Epithelial cell of esophagus (primary cell): ENCODE results near the gene FOXK1.
"Not testable (repeated sequence)": the region's sequence is repeated elsewhere in the genome, so short reads cannot be mapped to it uniquely, and the experiment has no call there.

ENCODE experiments used
- DNase-seq: peaks from one replicate; pipeline ENCODE4 v3.0.0; 2010; ENCODE audit warnings: low read depth
- H3K4me3 ChIP-seq: 2 replicates; pipeline ENCODE4 v1.5.1; 2011; ENCODE audit warnings: mild to moderate bottlenecking, low read length, control low read depth
- TF ChIP-seq, protein P1 (sequence below): IDR thresholded peaks from 2 replicates; pipeline ENCODE4 v1.5.1; 2011; ENCODE audit warnings: low read depth, mild to moderate bottlenecking, low read length, control low read depth, inconsistent platforms; ENCODE audit not compliant: insufficient read depth; ENCODE audit errors: missing control alignments

Gene FOXK1

DNA sequence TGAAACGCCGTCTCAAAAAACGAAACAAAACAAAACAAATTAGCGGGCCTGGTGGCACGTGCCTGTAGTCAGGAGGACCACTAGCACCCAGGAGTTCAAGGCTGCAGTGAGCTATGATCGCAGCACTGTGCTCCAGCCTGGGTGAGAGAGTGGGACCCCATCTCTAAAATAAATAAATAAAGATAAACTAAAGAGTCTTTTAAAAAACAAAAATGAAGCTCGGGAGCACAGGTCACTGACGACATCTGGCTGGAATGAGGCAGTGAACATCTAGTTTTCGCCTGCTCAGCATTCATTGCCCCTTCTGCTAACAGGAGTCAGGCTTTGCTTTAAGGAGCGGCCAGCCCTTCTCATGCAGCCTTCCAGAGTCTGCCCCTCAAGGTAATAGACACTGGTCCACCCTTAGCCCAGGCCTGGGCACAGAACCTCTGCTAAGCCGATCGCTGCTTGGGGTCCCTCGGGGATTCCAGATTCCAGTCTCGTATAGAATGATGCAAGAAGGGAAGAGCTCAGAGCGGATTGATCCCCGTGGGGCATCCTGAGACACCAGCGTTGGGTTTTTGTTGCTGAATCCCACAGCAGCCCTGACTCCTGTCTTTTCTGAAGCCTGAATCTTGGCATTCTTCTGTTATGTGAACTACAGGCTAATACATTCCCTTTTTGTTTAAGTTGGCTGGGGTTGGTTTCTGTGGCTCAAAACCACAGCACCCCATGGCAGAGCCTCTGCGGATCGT lies 14.2 kb upstream of the FOXK1 start:
- TF ChIP-seq, protein P1, sequence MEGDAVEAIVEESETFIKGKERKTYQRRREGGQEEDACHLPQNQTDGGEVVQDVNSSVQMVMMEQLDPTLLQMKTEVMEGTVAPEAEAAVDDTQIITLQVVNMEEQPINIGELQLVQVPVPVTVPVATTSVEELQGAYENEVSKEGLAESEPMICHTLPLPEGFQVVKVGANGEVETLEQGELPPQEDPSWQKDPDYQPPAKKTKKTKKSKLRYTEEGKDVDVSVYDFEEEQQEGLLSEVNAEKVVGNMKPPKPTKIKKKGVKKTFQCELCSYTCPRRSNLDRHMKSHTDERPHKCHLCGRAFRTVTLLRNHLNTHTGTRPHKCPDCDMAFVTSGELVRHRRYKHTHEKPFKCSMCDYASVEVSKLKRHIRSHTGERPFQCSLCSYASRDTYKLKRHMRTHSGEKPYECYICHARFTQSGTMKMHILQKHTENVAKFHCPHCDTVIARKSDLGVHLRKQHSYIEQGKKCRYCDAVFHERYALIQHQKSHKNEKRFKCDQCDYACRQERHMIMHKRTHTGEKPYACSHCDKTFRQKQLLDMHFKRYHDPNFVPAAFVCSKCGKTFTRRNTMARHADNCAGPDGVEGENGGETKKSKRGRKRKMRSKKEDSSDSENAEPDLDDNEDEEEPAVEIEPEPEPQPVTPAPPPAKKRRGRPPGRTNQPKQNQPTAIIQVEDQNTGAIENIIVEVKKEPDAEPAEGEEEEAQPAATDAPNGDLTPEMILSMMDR = no peak
- H3K4me3 ChIP-seq = no peak overlapping the region
- no peak for DNase-seq

DNA sequence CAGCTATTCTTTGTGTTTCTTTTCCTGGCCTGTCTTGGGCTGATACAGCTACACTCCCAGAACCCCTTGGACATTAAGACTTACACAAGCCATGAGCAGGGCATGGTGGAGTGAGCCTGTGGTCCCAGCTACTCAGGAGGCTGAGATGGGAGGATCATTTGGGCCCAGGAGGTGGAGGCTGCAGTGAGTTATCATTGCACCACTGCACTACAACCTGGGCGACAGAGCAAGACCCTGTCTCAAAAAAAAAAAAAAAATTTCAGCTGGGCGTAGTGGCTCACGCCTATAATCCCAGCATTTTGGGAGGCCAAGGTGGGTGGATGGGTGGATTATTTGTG lies 13.6 kb upstream of the FOXK1 start:
- TF ChIP-seq, protein P1 = no peak
- H3K4me3 ChIP-seq = no peak overlapping the region
- DNase-seq = no peak

DNA sequence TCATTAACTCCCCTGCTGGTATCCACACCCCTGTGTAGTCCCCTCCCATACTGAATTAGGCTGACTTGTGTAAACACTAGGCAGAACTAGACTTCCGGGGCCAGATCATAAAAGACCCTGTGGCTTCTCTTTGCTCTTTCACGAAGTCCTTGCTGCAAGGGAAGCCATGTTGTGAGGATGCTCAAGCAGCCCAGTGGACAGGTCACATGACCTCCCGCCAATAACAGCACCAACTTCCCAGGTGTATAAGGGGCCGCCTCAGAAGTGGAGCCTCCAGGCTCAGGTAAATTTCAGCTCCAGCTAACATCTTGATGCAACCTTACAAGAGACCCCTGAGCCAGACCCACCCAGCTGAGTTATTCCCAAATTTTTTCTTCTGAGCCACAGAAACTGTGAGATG lies 11.3 kb upstream of the FOXK1 start:
- DNase-seq = no peak
- TF ChIP-seq, protein P1 = no peak

DNA sequence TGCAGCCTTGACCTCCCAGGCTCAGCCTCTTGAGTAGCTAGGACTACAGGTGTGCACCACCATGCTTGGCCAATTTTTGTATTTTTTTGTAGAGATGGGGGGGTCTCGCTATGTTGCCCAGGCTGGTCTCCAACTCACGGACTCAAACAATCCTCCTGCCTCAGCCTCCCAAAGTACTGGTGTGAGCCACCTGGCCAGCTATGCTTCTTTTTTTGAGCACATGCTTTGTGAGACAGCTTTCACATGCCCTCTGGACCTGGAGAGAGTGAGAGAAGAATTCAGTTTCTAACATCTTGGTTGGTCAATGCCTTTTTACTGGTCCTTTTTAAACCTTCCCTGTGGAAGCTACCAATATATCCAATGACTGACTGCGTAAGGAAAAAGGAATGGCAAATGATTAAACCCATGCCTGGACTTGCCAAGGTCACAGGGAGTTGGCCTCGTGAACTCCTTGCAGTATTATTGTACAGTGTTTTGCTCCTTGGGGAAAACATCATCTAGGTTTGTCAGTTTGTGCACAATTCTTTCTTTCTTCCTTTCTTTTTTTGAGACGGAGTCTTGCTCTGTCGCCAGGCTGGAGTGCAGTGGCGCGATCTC lies 6.2 kb upstream of the FOXK1 start:
- H3K4me3 ChIP-seq = no peak overlapping the region
- no peak for DNase-seq
- TF ChIP-seq, protein P1 = no peak

More for the DNA sequence above, 11.3 kb upstream of the FOXK1 start:
- no peak overlapping the region for H3K4me3 ChIP-seq

DNA sequence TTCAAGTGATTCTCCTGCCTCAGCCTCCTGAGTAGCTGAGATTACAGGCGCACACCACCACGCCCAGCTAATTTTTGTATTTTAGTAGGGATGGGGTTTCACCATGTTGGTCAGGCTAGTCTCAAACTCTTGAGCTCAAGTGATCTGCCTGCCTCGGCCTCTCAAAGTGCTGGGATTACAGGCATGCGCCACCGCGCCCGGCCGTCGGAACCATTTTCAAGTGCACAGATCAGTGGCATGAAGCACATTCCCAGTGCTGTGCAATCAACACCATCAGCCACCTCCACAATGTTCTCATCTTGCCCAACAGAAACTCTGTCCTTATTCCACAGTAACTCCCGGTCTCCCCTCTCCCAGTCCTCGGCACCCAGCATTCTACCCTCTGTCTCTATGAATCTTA lies 4.6 kb upstream of the FOXK1 start:
- not testable (repeated sequence) for DNase-seq, H3K4me3 ChIP-seq

DNA sequence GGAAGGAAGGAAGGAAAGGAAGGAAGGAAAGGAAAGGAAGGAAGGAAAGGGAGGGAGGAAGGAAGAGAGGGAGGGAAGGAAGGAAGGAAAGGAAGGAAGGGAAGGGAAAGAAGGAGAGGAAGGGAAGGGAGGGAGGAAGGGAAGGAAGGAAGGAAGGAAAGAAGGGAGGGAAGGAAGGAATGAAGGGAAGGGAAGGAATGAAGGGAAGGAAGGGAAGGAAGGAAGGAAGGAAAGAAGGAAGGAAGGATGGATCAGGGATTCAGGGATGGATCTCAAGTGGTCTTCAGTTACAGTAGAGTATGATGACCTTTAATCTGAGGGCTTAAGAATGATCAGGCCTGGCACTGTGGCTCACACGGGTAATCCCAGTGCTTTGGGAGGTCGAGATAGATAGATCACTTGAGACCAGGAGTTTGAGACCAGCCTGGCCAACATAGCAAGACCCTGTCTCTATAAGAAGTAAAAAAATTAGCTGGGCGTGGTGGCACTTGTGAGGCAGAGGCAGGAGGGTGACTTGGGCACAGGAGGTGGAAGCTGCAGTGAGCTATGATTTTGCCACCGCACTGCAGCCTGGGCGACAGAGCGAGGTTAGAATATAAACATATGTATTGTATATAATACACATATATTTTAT lies 760 bp upstream of the FOXK1 start:
- no peak for DNase-seq
- TF ChIP-seq, protein P1 = no peak
- peak overlapping the region; percentile 44 for H3K4me3 ChIP-seq

DNA sequence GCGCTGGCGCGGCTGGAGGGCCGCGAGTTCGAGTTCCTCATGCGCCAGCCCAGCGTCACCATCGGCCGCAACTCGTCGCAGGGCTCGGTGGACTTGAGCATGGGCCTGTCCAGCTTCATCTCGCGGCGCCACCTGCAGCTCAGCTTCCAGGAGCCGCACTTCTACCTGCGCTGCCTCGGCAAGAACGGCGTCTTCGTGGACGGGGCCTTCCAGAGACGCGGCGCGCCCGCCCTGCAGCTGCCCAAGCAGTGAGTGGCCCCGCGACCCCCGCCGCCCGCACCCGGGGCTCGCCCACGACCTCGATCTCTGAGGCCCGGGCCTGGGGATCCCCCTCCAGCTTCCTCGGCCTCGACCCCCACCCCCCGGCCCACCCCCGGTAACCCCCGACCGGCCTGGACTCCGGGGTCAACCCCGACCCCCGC lies 537 bp downstream of the FOXK1 start:
- TF ChIP-seq, protein P1 = no peak
- peak; percentile 74 for DNase-seq
- H3K4me3 ChIP-seq = peak overlapping the region; percentile 91
